MM.1S (cell line): ENCODE data around the gene RARB.

Experiments
- DNase-seq: peaks from one replicate; pipeline ENCODE4 v3.0.0-alpha.2; 2015
- H2AFZ ChIP-seq: fragments of 300-600 bp; sonication (generic); 2 replicates; pipeline ENCODE4 v1.6.0; 2016; ENCODE audit warnings: antibody characterized with exemption, low read length
- H3F3A ChIP-seq: fragments of 300-600 bp; sonication (generic); 2 replicates; pipeline ENCODE4 v1.6.1; 2016; ENCODE audit warnings: mild to moderate bottlenecking, antibody characterized with exemption, low read length, moderate library complexity, mixed read lengths; ENCODE audit not compliant: insufficient read depth
- H3K27ac ChIP-seq: fragments of 300-600 bp; sonication (generic); 2 replicates; pipeline ENCODE4 v1.5.1; 2016; ENCODE audit warnings: mild to moderate bottlenecking, low read length
- H3K27me3 ChIP-seq: fragments of 300-600 bp; sonication (generic); replicated peaks from 2 replicates; pipeline ENCODE4 v1.6.0; 2016; ENCODE audit warnings: low read length; ENCODE audit not compliant: insufficient read depth
- H3K36me3 ChIP-seq: fragments of 300-600 bp; sonication (generic); replicated peaks from 2 replicates; pipeline ENCODE4 v1.6.1; 2016; ENCODE audit warnings: mild to moderate bottlenecking, low read length, mixed read lengths; ENCODE audit not compliant: insufficient read depth
- H3K4me1 ChIP-seq: fragments of 300-600 bp; sonication (generic); 2 replicates; pipeline ENCODE4 v1.6.1; 2016; ENCODE audit warnings: low read length, mixed read lengths
- H3K4me2 ChIP-seq: fragments of 300-600 bp; sonication (generic); 2 replicates; pipeline ENCODE4 v1.6.0; 2016; ENCODE audit warnings: low read depth, low read length
- H3K4me3 ChIP-seq: fragments of 300-600 bp; sonication (generic); 2 replicates; pipeline ENCODE4 v1.5.1; 2016; ENCODE audit warnings: low read length, mixed read lengths
- H3K79me2 ChIP-seq: fragments of 300-600 bp; sonication (generic); 2 replicates; pipeline ENCODE4 v1.6.1; 2016; ENCODE audit warnings: mixed run types, low read length, mixed read lengths
- H3K9ac ChIP-seq: fragments of 300-600 bp; sonication (generic); 2 replicates; pipeline ENCODE4 v1.6.1; 2016; ENCODE audit warnings: low read length, mixed read lengths
- H3K9me2 ChIP-seq: fragments of 300-600 bp; sonication (generic); replicated peaks from 2 replicates; pipeline ENCODE4 v1.6.1; 2016; ENCODE audit warnings: mild to moderate bottlenecking, low read length, mixed read lengths; ENCODE audit not compliant: insufficient read depth
- H3K9me3 ChIP-seq: fragments of 300-600 bp; sonication (generic); replicated peaks from 2 replicates; pipeline ENCODE4 v1.6.1; 2016; ENCODE audit warnings: mild to moderate bottlenecking, low read length, mixed read lengths; ENCODE audit not compliant: insufficient read depth
- H4K20me1 ChIP-seq: fragments of 300-600 bp; sonication (generic); 2 replicates; pipeline ENCODE4 v1.6.1; 2016; ENCODE audit warnings: mild to moderate bottlenecking, low read length, moderate library complexity, mixed read lengths; ENCODE audit not compliant: insufficient read depth
- EZH2 ChIP-seq: fragments of 300-600 bp; sonication (generic); optimal IDR thresholded peaks from 2 replicates; pipeline ENCODE3; 2017; ENCODE audit warnings: low read depth, mild to moderate bottlenecking, antibody characterized with exemption, low read length, mixed read lengths
- EZH2phosphoT487 ChIP-seq: fragments of 300-600 bp; sonication (generic); IDR thresholded peaks from 2 replicates; pipeline ENCODE4 v1.6.1; 2018; ENCODE audit warnings: antibody characterized with exemption, low read length
- TF ChIP-seq, protein P1 (sequence below): fragments of 300-600 bp; sonication (generic); IDR thresholded peaks from 2 replicates; pipeline ENCODE4 v1.5.1; 2016; ENCODE audit warnings: antibody characterized with exemption, low read length, mixed read lengths

RARB gene

GRCh38 chr3:25510797-25511196, 82.7 kb downstream of the RARB start:
- Histone ChIP-seq H3K9ac (no peak overlapping the region), H3K4me3 (no peak overlapping the region), H3K9me3 (no peaks in the 10 kb centered on the region), H3K4me2 (no peak overlapping the region), H3K4me1 (peaks cover 14% of the 10 kb centered on the region), H3K9me2 (no peaks in the 10 kb centered on the region), H3F3A (no peaks in the 10 kb centered on the region), H4K20me1 (no peaks in the 10 kb centered on the region), H2AFZ (no peak overlapping the region), H3K27me3 (no peaks in the 10 kb centered on the region), H3K27ac (no peak overlapping the region), H3K36me3 (no peaks in the 10 kb centered on the region), H3K79me2 (no peaks in the 10 kb centered on the region)
- no peak for TF ChIP-seq EZH2phosphoT487
- TF ChIP-seq EZH2, result no peak
- TF ChIP-seq, protein P1, sequence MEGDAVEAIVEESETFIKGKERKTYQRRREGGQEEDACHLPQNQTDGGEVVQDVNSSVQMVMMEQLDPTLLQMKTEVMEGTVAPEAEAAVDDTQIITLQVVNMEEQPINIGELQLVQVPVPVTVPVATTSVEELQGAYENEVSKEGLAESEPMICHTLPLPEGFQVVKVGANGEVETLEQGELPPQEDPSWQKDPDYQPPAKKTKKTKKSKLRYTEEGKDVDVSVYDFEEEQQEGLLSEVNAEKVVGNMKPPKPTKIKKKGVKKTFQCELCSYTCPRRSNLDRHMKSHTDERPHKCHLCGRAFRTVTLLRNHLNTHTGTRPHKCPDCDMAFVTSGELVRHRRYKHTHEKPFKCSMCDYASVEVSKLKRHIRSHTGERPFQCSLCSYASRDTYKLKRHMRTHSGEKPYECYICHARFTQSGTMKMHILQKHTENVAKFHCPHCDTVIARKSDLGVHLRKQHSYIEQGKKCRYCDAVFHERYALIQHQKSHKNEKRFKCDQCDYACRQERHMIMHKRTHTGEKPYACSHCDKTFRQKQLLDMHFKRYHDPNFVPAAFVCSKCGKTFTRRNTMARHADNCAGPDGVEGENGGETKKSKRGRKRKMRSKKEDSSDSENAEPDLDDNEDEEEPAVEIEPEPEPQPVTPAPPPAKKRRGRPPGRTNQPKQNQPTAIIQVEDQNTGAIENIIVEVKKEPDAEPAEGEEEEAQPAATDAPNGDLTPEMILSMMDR, result no peak
- DNase-seq, result no peak

GRCh38 chr3:25511972-25512721, 84.1 kb downstream of the RARB start:
- H3K36me3 ChIP-seq, result no peaks in the 10 kb centered on the region
- peaks cover 14% of the 10 kb centered on the region for H3K4me1 ChIP-seq
- no peaks in the 10 kb centered on the region for H4K20me1 ChIP-seq
- DNase-seq, result no peak
- no peaks in the 10 kb centered on the region for H3F3A ChIP-seq
- H2AFZ ChIP-seq, result no peak overlapping the region
- no peak overlapping the region for H3K4me2 ChIP-seq
- TF ChIP-seq EZH2 (no peak), EZH2phosphoT487 (no peak)
- TF ChIP-seq, protein P1, result no peak
- no peaks in the 10 kb centered on the region for H3K79me2 ChIP-seq
- no peak overlapping the region for H3K4me3 ChIP-seq
- H3K27me3 ChIP-seq, result no peaks in the 10 kb centered on the region
- H3K9me2 ChIP-seq, result no peaks in the 10 kb centered on the region
- no peak overlapping the region for H3K27ac ChIP-seq
- no peaks in the 10 kb centered on the region for H3K9me3 ChIP-seq
- no peak overlapping the region for H3K9ac ChIP-seq

DNA sequence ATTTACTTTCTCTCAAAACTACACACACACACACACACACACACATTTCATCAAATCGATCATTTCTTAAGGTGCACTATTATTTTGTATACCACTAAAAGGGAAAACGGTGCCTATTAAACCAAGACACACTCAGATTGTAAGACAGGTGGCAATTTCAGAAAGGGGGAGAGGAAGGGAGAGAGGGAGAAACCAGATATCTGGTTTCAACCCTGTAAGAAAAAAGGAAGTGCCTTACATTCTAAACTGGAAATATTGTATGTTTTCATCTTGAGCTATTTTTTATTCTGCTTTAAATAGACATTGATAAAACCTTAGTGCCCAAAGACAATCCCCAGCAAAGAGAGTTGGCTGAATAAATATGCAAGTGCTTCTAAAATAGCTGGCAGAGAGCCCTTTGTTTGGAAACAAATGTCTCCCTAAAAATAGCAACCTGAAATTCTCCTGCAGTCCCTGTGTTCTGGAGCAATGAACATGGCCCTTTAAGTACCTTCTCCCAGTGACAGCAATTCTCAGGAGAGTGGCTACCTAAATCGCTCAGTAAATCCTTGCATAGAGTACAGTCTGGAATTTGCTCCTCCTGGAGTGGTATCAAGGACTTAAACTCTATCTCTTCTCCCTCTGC, 85.7 kb downstream of the RARB start:
- Histone ChIP-seq H3K4me3 (0 out of 2 replicates have a peak overlapping the region, but pooled peaks have one; percentile 10), H3K4me1 (peaks cover 14% of the 10 kb centered on the region), H3K9me3 (no peaks in the 10 kb centered on the region), H3F3A (no peaks in the 10 kb centered on the region), H3K27me3 (no peaks in the 10 kb centered on the region), H3K79me2 (no peaks in the 10 kb centered on the region), H3K9me2 (no peaks in the 10 kb centered on the region), H3K9ac (no peak overlapping the region), H3K27ac (peak overlapping the region; percentile 11; the same call in 1 of the 2 replicates), H3K36me3 (no peaks in the 10 kb centered on the region), H4K20me1 (no peaks in the 10 kb centered on the region), H3K4me2 (peak overlapping the region; percentile 80), H2AFZ (no peak overlapping the region)
- TF ChIP-seq, protein P1, result no peak
- no peak for TF ChIP-seq EZH2
- no peak for TF ChIP-seq EZH2phosphoT487
- peak; percentile 53 for DNase-seq
